Testis (tissue), 2 donors: ENCODE results near the gene AKR1B1.

Experiments
- POLR2A ChIP-seq: fragments of 450-650 bp; IDR thresholded peaks from one replicate; pipeline ENCODE4 v1.6.1; 2017; ENCODE audit warnings: antibody characterized with exemption, mild to moderate bottlenecking, moderate library complexity
- TF ChIP-seq, protein P1 (sequence below), 3 experiments: fragments of 450-650 bp in 2 of 3; fragments of 200-600 bp in 1 of 3; sonication (generic) in 1 of 3; IDR thresholded peaks; one replicate each; pipeline ENCODE4 v1.5.1; 2016 to 2019; ENCODE audit warnings: antibody characterized with exemption in 3 of 3, mild to moderate bottlenecking in 2 of 3, moderate library complexity in 1 of 3

DNA sequence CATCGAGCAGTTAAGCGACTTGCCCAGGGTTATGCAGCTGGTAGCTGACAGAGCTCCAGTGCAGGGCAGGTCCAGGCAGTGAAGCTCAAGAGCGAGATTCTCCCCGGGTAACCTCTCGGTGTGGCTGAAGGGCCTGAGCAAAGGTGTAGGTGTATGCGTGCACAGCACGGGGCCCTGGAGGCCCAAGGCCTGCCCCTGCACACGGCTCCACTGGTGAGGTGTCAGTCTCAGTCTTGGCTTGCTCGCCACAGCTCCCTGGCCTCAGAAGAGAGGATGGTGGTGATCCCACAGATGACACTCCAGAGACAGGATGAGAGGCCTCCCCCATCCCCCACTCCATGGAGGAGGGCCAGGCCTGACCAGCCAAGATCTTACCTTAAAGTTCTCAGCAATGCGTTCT is 12.0 kb downstream of the AKR1B1 start:
- TF ChIP-seq, protein P1, sequence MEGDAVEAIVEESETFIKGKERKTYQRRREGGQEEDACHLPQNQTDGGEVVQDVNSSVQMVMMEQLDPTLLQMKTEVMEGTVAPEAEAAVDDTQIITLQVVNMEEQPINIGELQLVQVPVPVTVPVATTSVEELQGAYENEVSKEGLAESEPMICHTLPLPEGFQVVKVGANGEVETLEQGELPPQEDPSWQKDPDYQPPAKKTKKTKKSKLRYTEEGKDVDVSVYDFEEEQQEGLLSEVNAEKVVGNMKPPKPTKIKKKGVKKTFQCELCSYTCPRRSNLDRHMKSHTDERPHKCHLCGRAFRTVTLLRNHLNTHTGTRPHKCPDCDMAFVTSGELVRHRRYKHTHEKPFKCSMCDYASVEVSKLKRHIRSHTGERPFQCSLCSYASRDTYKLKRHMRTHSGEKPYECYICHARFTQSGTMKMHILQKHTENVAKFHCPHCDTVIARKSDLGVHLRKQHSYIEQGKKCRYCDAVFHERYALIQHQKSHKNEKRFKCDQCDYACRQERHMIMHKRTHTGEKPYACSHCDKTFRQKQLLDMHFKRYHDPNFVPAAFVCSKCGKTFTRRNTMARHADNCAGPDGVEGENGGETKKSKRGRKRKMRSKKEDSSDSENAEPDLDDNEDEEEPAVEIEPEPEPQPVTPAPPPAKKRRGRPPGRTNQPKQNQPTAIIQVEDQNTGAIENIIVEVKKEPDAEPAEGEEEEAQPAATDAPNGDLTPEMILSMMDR (IDR thresholded peaks at IDR 0.05), result no peak
- no peak for TF ChIP-seq POLR2A
